ENCODE results near the gene CEP72.

GRCh38 chr5:589588-589987 lies 22.6 kb upstream of the CEP72 start:
- TF ChIP-seq CTCF (optimal IDR thresholded peaks at IDR 0.05 in 1 of 3, IDR thresholded peaks at IDR 0.05 in 1 of 3, conservative IDR thresholded peaks at IDR 0.05 in 1 of 3; ENCODE audit: extremely low read depth in 1 of 3, insufficient read depth in 2 of 3, low read length in 3 of 3) (no peak), EZH2 (IDR thresholded peaks at IDR 0.05; ENCODE audit: low read length) (no peak)

Measured in keratinocyte (primary cell).